Calu3 (cell line): ENCODE data around the gene INTS1. TPM values are rescaled to one million over a fixed set of nuclear protein-coding genes. Genes with fewer than 3 reads are reported as not detected.

ENCODE experiments used
- BruUV-seq: library from RNA; stranded (reverse); fragments of 400-500 nt; replicated peaks from 2 replicates; lab custom pipeline; 2021; lab: Mats Ljungman, UMichigan
- CTCF ChIA-PET: fragments of 300-600 bp; sonication (Branson Sonifier 250); formaldehyde crosslinking; loops from one replicate; lab custom pipeline; 2022; ENCODE audit warnings: antibody characterized with exemption; lab: Charles Lee
- DNase-seq: peaks from one replicate; pipeline ENCODE4 v3.0.0; 2022
- H3K27ac Mint-ChIP-seq: one replicate; pipeline ENCODE4 v1.8.0; 2022; ENCODE audit warnings: mixed read lengths; ENCODE audit not compliant: unreplicated experiment
- H3K27me3 Mint-ChIP-seq: one replicate; pipeline ENCODE4 v1.8.0; 2022; ENCODE audit warnings: mixed read lengths; ENCODE audit not compliant: unreplicated experiment
- H3K36me3 Mint-ChIP-seq: one replicate; pipeline ENCODE4 v1.8.0; 2022; ENCODE audit warnings: mild to moderate bottlenecking, moderate library complexity, mixed read lengths; ENCODE audit not compliant: insufficient read depth, unreplicated experiment
- H3K4me1 Mint-ChIP-seq: one replicate; pipeline ENCODE4 v1.8.0; 2022; ENCODE audit warnings: mild to moderate bottlenecking, low read depth, mixed read lengths; ENCODE audit not compliant: unreplicated experiment
- H3K4me3 Mint-ChIP-seq: one replicate; pipeline ENCODE4 v1.8.0; 2022; ENCODE audit warnings: mild to moderate bottlenecking, low read depth, moderate library complexity, mixed read lengths; ENCODE audit not compliant: unreplicated experiment
- H3K9me3 Mint-ChIP-seq: one replicate; pipeline ENCODE4 v1.8.0; 2022; ENCODE audit warnings: low read depth, mixed read lengths; ENCODE audit not compliant: unreplicated experiment
- CTCF ChIP-seq: fragments of 200-600 bp; IDR thresholded peaks from one replicate; pipeline ENCODE4 v1.8.0; 2022; ENCODE audit warnings: antibody characterized with exemption; ENCODE audit not compliant: unreplicated experiment
- intact Hi-C: fragments of 100-400 bp; cut with micrococcal nuclease; formaldehyde crosslinking; loops from one replicate; pipeline ENCODE4 v1.10.0; 2022; ENCODE audit not compliant: unreplicated experiment
- total RNA-seq: library from RNA; stranded (reverse); gene quantifications from 2 replicates; pipeline ENCODE4 v1.2.3, GENCODE V29; 2022

The INTS1 gene
- total RNA-seq, 1 experiment from 2014 or later = 192 TPM

- Mint-ChIP-seq H3K27ac (no peak overlapping the region), H3K4me3 (no peak overlapping the region), H3K4me1 (peaks cover 32% of the 10 kb centered on the region), H3K27me3 (no peaks in the 10 kb centered on the region), H3K9me3 (no peaks in the 10 kb centered on the region), H3K36me3 (peaks cover 90% of the 10 kb centered on the region)
- BruUV-seq = no TSS peak
- DNase-seq = no peak
- CTCF ChIA-PET = interaction anchor here (0.6 kb wide), 1 partner anchor 43 kb away, joined by 3 read pairs; no protein-coding TSS in a partner anchor
- no peak for TF ChIP-seq CTCF
- intact Hi-C loops = no loop called here
These were observed 46.0 kb upstream of the INTS1 start for GRCh38 chr7:1550005-1550845.

GRCh38 chr7:1549357-1550004 is 45.3 kb upstream of the INTS1 start:
- BruUV-seq = no TSS peak
- intact Hi-C loops = no loop called here
- no peak for TF ChIP-seq CTCF
- Mint-ChIP-seq H3K36me3 (peaks cover 90% of the 10 kb centered on the region), H3K9me3 (no peaks in the 10 kb centered on the region), H3K4me3 (no peak overlapping the region), H3K27ac (peak overlapping the region; percentile 45), H3K4me1 (peaks cover 25% of the 10 kb centered on the region), H3K27me3 (no peaks in the 10 kb centered on the region)
- CTCF ChIA-PET = interaction anchor here (0.6 kb wide), 1 partner anchor 42 kb away, joined by 3 read pairs; no protein-coding TSS in a partner anchor
- DNase-seq = no peak

GRCh38 chr7:1548944-1549343 is 44.8 kb upstream of the INTS1 start:
- CTCF ChIA-PET = no interaction called here
- peak overlapping the region; percentile 45 for H3K27ac Mint-ChIP-seq
- peaks cover 90% of the 10 kb centered on the region for H3K36me3 Mint-ChIP-seq
- H3K9me3 Mint-ChIP-seq = no peaks in the 10 kb centered on the region
- intact Hi-C loops = no loop called here
- TF ChIP-seq CTCF = no peak
- peaks cover 22% of the 10 kb centered on the region for H3K4me1 Mint-ChIP-seq
- no peaks in the 10 kb centered on the region for H3K27me3 Mint-ChIP-seq
- no peak overlapping the region for H3K4me3 Mint-ChIP-seq
- BruUV-seq = no TSS peak
- no peak for DNase-seq

GRCh38 chr7:1548438-1548831 is 44.2 kb upstream of the INTS1 start:
- no TSS peak for BruUV-seq
- intact Hi-C loops = no loop called here
- Mint-ChIP-seq H3K27me3 (no peaks in the 10 kb centered on the region), H3K36me3 (peaks cover 90% of the 10 kb centered on the region), H3K4me1 (peaks cover 22% of the 10 kb centered on the region), H3K9me3 (no peaks in the 10 kb centered on the region), H3K27ac (peak overlapping the region; percentile 45), H3K4me3 (peak overlapping the region; percentile 3)
- DNase-seq = no peak
- CTCF ChIA-PET = no interaction called here
- peak; percentile 37 for TF ChIP-seq CTCF
